Type B pancreatic cell (in vitro differentiated cells): ENCODE measurements around the gene OAS2. TPM values are rescaled to one million over a fixed set of nuclear protein-coding genes. Genes with fewer than 3 reads are reported as not detected.

Source experiments
- DNase-seq: peaks from one replicate; pipeline ENCODE4 v3.0.0; 2021; ENCODE audit warnings: mixed read lengths; ENCODE audit not compliant: unreplicated experiment; ENCODE audit errors: extremely low spot score
- H3K27ac Mint-ChIP-seq: 2 replicates; pipeline ENCODE4 v1.8.0; 2021; ENCODE audit warnings: mild to moderate bottlenecking, mixed read lengths
- H3K27me3 Mint-ChIP-seq: 2 replicates; pipeline ENCODE4 v1.8.0; 2021; ENCODE audit warnings: mixed read lengths
- H3K36me3 Mint-ChIP-seq: 2 replicates; pipeline ENCODE4 v1.8.0; 2021; ENCODE audit warnings: mixed read lengths
- H3K4me1 Mint-ChIP-seq: one replicate; pipeline ENCODE4 v1.8.0; 2021; ENCODE audit warnings: mixed read lengths; ENCODE audit not compliant: unreplicated experiment
- H3K4me3 Mint-ChIP-seq: 2 replicates; pipeline ENCODE4 v1.8.0; 2021; ENCODE audit warnings: mild to moderate bottlenecking, mixed read lengths
- H3K9me3 Mint-ChIP-seq: 2 replicates; pipeline ENCODE4 v1.8.0; 2021; ENCODE audit warnings: mixed read lengths
- CTCF ChIP-seq: fragments of 200-600 bp; sonication (generic); conservative IDR thresholded peaks from 2 replicates; pipeline ENCODE4 v1.5.0; 2021; ENCODE audit warnings: antibody characterized with exemption, mild to moderate bottlenecking
- total RNA-seq: library from RNA; stranded (reverse); gene quantifications from 2 replicates; pipeline ENCODE4 v1.2.1, GENCODE V29; 2021; ENCODE audit warnings: low replicate concordance

Gene OAS2
- total RNA-seq, 1 donor from 2014 or later = 1.8 TPM

GRCh38 chr12:113060336-113060960, 82.1 kb downstream of the OAS2 start:
- Mint-ChIP-seq H3K4me1 (peaks cover 11% of the 10 kb centered on the region), H3K36me3 (no peaks in the 10 kb centered on the region), H3K9me3 (no peaks in the 10 kb centered on the region), H3K27ac (no peak overlapping the region), H3K27me3 (peaks cover 34% of the 10 kb centered on the region), H3K4me3 (no peak overlapping the region)
- DNase-seq = no peak
- no peak for TF ChIP-seq CTCF

GRCh38 chr12:113061061-113061694, 82.9 kb downstream of the OAS2 start:
- Mint-ChIP-seq H3K9me3 (no peaks in the 10 kb centered on the region), H3K4me3 (no peak overlapping the region), H3K36me3 (no peaks in the 10 kb centered on the region), H3K27ac (no peak overlapping the region), H3K27me3 (peaks cover 27% of the 10 kb centered on the region), H3K4me1 (peaks cover 11% of the 10 kb centered on the region)
- TF ChIP-seq CTCF = no peak
- no peak for DNase-seq

Other genes starting within 250 kb of the OAS2 start
- gene RPH3A, start 186.8 kb upstream of the OAS2 start, total RNA-seq = 0.26 and 0.29 TPM in 2 replicates
- gene OAS1, start 71.6 kb upstream of the OAS2 start, total RNA-seq = 19.1 and 34.4 TPM in 2 replicates
- 4.6 and 13.0 TPM in 2 replicates for gene OAS3, start 40.0 kb upstream of the OAS2 start, total RNA-seq
- 1.4 and 2.4 TPM in 2 replicates for gene DTX1, start 78.2 kb downstream of the OAS2 start, total RNA-seq
- gene RASAL1, start 157.2 kb downstream of the OAS2 start, total RNA-seq = 0.58 and 2.7 TPM in 2 replicates
- 0.27 and 0.81 TPM in 2 replicates for gene CFAP73, start 171.2 kb downstream of the OAS2 start, total RNA-seq
- gene DDX54, start 207.0 kb downstream of the OAS2 start, total RNA-seq = 53.9 and 66.1 TPM in 2 replicates
- 19.0 and 21.7 TPM in 2 replicates for gene RITA1, start 207.2 kb downstream of the OAS2 start, total RNA-seq
- 55.6 and 103 TPM in 2 replicates for gene TPCN1, start 242.9 kb downstream of the OAS2 start, total RNA-seq